Measurements from ENCODE around the gene UBE3C.
"Not testable (repeated sequence)": the region's sequence is repeated elsewhere in the genome, so short reads cannot be mapped to it uniquely, and the experiment has no call there.

Gene UBE3C

GRCh38 chr7:157274094-157274634 is 135.4 kb downstream of the UBE3C start:
- DNase-seq = not testable (repeated sequence)

DNA sequence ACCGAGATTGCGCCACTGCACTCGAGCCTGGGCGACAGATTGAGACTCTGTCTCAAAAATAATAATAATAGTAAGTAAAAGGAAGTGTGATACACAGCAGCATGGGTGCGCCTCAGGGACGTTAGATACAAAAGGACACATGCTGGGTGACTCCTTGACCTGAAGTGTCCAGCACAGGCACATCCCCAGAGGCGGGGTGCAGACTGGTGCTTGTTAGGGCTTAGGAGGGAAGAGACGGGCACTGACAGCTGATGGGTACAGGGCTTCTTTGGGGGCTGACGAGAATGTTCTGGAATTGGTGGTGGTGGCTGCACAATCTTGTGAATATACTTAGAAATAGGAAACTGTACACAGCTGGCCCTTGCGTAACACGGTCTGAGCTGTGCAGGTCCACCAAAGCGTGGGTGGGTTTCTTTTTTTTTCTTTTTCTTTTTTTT is 136.3 kb downstream of the UBE3C start:
- no peak for DNase-seq

DNA sequence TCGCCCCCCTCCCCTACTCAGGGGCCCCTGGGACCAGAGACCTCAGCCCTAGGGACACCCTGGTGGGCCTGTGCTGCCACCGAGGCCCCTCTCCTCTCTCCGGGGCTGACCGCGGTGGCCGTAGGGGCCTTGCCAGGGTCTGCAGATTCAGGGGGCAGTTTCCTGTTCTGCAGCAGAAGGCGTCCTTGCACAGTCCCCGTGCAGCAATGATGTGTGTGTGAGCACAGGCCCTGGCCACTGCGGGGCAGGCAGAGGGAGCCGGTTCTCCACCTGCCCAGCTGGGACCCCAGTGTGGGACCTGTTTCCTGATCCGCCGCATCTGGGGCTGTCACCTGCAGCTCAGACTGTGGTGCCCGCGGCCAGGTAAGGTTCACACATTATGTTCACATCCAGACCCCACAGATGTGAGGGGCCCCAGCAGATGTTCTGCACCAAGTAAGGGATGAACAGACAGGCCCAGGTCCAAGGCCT is 137.4 kb downstream of the UBE3C start:
- DNase-seq = no peak

- peak; percentile 25 to 36 for DNase-seq
Measured at GRCh38 chr7:157276731-157277562, 138.2 kb downstream of the UBE3C start.

DNA sequence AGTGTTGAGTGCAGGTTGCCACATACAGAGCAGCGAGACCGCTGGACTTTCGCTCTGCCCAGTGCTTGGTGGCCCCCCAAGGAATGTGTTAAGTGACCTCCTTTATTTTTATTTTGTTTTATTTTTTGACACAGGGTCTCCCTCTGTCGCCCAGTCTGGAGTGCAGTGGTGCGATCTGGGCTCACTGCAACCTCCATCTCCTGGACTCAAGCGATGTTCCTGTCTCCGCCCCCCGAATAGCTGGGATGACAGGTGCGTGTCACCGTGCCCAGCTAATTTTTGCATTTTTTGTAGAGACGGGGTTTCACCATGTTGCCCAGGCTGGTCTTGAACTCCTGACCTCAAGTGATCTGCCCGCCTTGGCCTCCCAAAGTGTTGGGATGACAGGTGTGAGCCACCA is 138.8 kb downstream of the UBE3C start:
- not testable (repeated sequence) for DNase-seq

DNA sequence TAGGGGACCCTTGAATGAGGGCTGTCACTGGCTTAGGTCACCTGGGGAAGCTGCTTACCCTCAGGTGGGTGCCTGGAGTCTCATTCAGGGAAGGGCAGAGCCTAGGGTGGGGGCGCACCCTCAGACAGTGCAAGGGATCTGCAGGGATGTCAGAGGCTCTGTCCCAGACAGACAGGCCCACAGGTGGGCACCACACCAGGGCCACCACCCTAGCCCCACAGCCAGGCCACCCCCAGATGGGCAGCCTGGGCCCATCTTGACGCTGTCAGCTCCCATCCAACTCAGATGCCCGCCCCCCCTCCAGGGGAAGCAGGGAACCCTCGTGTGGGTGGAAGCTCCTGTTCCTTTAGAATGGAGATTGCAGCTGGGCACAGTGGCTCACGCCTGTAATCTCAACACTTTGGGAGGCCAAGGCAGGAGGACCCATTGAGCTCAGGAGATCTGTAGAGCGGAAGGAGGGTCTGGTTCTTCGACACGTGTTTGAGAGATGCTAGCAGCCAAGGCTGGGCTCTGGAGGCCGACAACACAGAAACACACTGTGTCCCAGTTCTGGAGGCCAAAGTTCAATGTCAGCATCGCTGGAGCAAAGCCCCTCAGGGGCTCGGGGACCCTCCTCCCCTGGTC is 139.6 kb downstream of the UBE3C start:
- no peak for DNase-seq

- DNase-seq = no peak
Measured at GRCh38 chr7:157278791-157279724, 140.3 kb downstream of the UBE3C start.

DNA sequence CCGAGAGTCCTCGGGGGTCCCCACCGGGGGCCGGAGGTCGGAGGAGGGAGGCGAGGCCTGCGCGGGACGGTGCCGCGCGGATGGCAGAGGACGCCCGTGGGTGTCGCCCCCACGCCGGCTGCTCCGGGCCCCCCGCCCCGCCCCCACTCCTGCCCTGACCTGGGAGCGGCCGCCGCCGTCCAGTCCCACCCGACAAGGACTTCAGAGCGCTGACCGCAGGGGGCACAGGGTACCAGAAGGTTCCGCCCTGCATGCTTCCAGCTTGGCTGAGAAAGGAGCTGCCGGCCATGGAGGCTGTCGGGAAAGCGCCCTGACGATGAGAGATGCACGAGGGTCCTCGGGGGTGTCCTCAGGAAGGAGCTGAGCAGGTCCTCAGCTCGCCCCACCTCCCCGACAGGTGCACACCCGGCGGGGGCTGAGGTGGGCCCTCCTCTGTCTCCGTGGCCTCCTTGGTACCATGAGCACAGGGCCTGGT is 141.1 kb downstream of the UBE3C start:
- DNase-seq = no peak

GRCh38 chr7:157280216-157280841 is 141.6 kb downstream of the UBE3C start:
- DNase-seq = no peak

DNA sequence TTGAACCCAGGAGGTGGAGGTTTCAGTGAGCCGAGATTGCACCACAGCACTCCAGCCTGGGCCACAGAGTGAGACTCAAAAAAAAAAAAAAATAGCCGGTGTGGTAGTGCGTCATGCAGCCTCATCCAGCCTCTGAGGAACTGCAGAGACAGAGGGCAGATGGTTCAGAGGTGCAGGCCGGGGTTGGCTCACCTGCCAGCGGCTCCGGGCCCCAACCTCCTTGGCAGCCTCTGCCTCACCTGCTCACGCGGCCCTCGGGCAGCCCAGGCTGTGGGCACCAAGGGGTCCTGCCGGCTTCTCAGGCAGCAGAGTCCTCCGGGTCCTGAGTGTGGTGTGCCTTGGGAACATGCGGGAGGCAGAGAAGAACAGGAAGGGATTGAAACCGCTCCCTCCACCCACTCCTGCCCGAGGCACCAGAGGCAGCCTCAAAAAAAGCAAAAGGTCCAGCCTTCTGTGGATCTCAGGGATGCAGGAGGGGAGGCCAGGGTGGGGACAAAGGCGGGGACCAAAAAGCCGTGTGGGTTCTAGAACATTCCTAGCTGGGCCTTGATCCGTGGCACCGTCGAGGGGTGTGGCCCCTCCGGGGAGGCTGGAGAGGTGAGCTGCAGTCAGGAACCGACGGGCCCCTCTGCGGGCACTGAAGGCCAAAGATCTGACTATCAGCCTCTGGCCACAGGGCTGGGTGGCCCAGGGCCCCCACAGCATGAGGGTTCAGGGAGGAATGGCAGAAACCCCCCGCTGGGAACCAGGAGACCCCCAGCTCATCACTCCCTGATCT is 142.7 kb downstream of the UBE3C start:
- peak in 1 of 2 experiments; percentile 7 for DNase-seq

GRCh38 chr7:157282141-157282801 is 143.5 kb downstream of the UBE3C start:
- DNase-seq = no peak

- DNase-seq = no peak
Measured at GRCh38 chr7:157284229-157285014, 145.7 kb downstream of the UBE3C start.

- no peak for DNase-seq
Measured at GRCh38 chr7:157291404-157292080, 152.8 kb downstream of the UBE3C start.

- no peak for DNase-seq
Measured at GRCh38 chr7:157292258-157292657, 153.5 kb downstream of the UBE3C start.

- no peak for DNase-seq
Measured at GRCh38 chr7:157292770-157293412, 154.2 kb downstream of the UBE3C start.

GRCh38 chr7:157293413-157293788 is 154.7 kb downstream of the UBE3C start:
- DNase-seq = no peak

- no peak for DNase-seq
Measured at GRCh38 chr7:157294773-157295172, 156.0 kb downstream of the UBE3C start.

GRCh38 chr7:157295338-157295737 is 156.6 kb downstream of the UBE3C start:
- no peak for DNase-seq

DNA sequence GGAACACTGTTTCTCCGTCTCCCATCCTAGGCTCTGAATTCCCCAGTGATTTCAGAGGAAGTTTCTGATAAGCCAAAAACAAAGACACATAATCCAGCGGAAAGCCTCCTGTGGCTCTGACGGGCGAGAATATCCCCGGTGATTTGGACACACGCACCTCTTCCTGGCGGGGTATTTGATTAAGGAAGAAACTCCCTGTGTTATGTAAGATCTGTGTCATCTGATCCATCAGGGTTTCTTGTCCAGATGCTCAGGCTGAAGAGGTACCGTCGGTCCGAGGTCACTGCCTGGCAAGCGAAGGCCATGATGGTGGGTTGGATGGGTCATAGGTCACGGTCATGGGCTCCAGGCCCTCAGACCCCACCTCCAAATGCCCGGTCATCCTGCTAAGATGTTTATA is 158.5 kb downstream of the UBE3C start:
- DNase-seq = no peak

Measured in SHP77 (cell line).